H1 (cell line): ENCODE results near the gene MICU1. TPM values are rescaled to one million over a fixed set of nuclear protein-coding genes. Genes with fewer than 3 reads are reported as not detected.

Experiments
- CTCF ChIA-PET: fragments of 300-600 bp; sonication (Branson Sonifier 250); formaldehyde crosslinking; loops from one replicate; lab custom pipeline; 2021; ENCODE audit not compliant: partially characterized antibody; lab: Charles Lee
- POLR2A ChIA-PET: fragments of 300-600 bp; sonication (Branson Sonifier 250); formaldehyde crosslinking; loops from one replicate; lab custom pipeline; 2021; ENCODE audit warnings: inconsistent platforms; ENCODE audit not compliant: partially characterized antibody; lab: Charles Lee
- DNase-seq, 2 experiments: peaks; one replicate each; pipeline versions ENCODE4 v3.0.0 to v3.0.0-alpha.2; 2010 to 2022; ENCODE audit warnings: low spot score in 2 of 2, low read depth in 1 of 2, mixed read lengths in 1 of 2
- FAIRE-seq: peaks from 2 replicates; lab custom pipeline; 2011; peaks lifted over from hg19 to GRCh38; lab: Jason Lieb, UNC
- H2AFZ ChIP-seq: 2 replicates; pipeline ENCODE4 v1.8.1; 2012; ENCODE audit warnings: low read length, inconsistent platforms
- H2AK5ac ChIP-seq: 2 replicates; pipeline ENCODE4 v1.6.1; 2013; ENCODE audit warnings: low read depth, low read length
- H2BK120ac ChIP-seq: replicated peaks from 2 replicates; pipeline ENCODE3; 2013; ENCODE audit warnings: low read depth, low read length, inconsistent platforms
- H2BK12ac ChIP-seq: 2 replicates; pipeline ENCODE4 v1.6.1; 2013; ENCODE audit warnings: low read depth, low read length
- H2BK15ac ChIP-seq: 2 replicates; pipeline ENCODE4 v1.6.1; 2013; ENCODE audit warnings: low read length
- H2BK20ac ChIP-seq: 2 replicates; pipeline ENCODE4 v1.6.1; 2013; ENCODE audit warnings: low read length
- H2BK5ac ChIP-seq: 2 replicates; pipeline ENCODE4 v1.6.1; 2013; ENCODE audit warnings: low read depth, low read length
- H3K14ac ChIP-seq: 2 replicates; pipeline ENCODE4 v1.6.1; 2013; ENCODE audit warnings: inconsistent platforms; ENCODE audit not compliant: insufficient read length
- H3K18ac ChIP-seq: 2 replicates; pipeline ENCODE4 v1.6.1; 2013; ENCODE audit warnings: low read length; ENCODE audit errors: extremely low read depth
- H3K23ac ChIP-seq: 2 replicates; pipeline ENCODE4 v1.6.1; 2013; ENCODE audit warnings: inconsistent platforms; ENCODE audit not compliant: insufficient read length
- H3K23me2 ChIP-seq: 2 replicates; pipeline ENCODE4 v1.6.1; 2013; ENCODE audit warnings: low read depth, low read length
- H3K27ac ChIP-seq: 2 replicates; pipeline ENCODE4 v1.6.1; 2011; ENCODE audit warnings: low read depth, low read length, inconsistent platforms
- H3K27me3 ChIP-seq, 4 experiments: replicated peaks in 1 of 4; 1 replicate in 1 of 4; 2 replicates in 3 of 4; pipeline versions ENCODE4 v1.6.1 to v1.8.1; 2011 to 2013; ENCODE audit warnings: low read length in 3 of 4, mild to moderate bottlenecking in 3 of 4, inconsistent platforms in 2 of 4, mixed read lengths in 2 of 4, moderate library complexity in 1 of 4; ENCODE audit not compliant: control insufficient read depth in 3 of 4, insufficient read depth in 3 of 4; ENCODE audit errors: extremely low read depth in 1 of 4
- H3K36me3 ChIP-seq, 4 experiments: 2 replicates each; pipeline versions ENCODE4 v1.6.1 to v1.8.1; 2011 to 2013; ENCODE audit warnings: mild to moderate bottlenecking in 4 of 4, low read length in 3 of 4, moderate library complexity in 2 of 4, control low read depth in 1 of 4, inconsistent platforms in 1 of 4; ENCODE audit not compliant: insufficient read depth in 4 of 4, control insufficient read depth in 2 of 4
- H3K4ac ChIP-seq: replicated peaks from 2 replicates; pipeline ENCODE3; 2013; ENCODE audit warnings: low read length, low read depth, mixed read lengths, inconsistent platforms; ENCODE audit not compliant: insufficient read length
- H3K4me1 ChIP-seq, 4 experiments: replicated peaks in 1 of 4; 1 replicate in 1 of 4; 2 replicates in 3 of 4; pipeline versions ENCODE4 v1.6.1 to v1.8.1; 2011 to 2013; ENCODE audit warnings: low read length in 3 of 4, inconsistent platforms in 2 of 4, mixed read lengths in 1 of 4; ENCODE audit not compliant: insufficient read depth in 4 of 4, control insufficient read depth in 3 of 4
- H3K4me2 ChIP-seq, 2 experiments: 2 replicates each; pipeline versions ENCODE4 v1.6.1 to v1.8.1; 2011 to 2013; ENCODE audit warnings: low read depth in 2 of 2, low read length in 2 of 2, control low read depth in 1 of 2, inconsistent platforms in 1 of 2, mild to moderate bottlenecking in 1 of 2; ENCODE audit not compliant: insufficient read depth in 1 of 2
- H3K4me3 ChIP-seq, 4 experiments: fragments of 200-600, 300-600 bp in 1 of 4; sonication (generic), shearing (Covaris generic), sonication (Bioruptor Twin) in 1 of 4; 2 replicates each; pipeline versions ENCODE4 v1.5.1 to v1.8.1; 2011 to 2016; ENCODE audit warnings: low read length in 4 of 4, low read depth in 3 of 4, control low read depth in 2 of 4, inconsistent platforms in 2 of 4, mild to moderate bottlenecking in 2 of 4, mixed read lengths in 1 of 4, moderate library complexity in 1 of 4; ENCODE audit not compliant: insufficient read depth in 2 of 4; ENCODE audit errors: extremely low read depth in 1 of 4
- H3K56ac ChIP-seq: replicated peaks from 2 replicates; pipeline ENCODE3; 2013; ENCODE audit warnings: low read depth, mild to moderate bottlenecking, mixed read lengths, low read length, inconsistent platforms; ENCODE audit not compliant: insufficient read length
- H3K79me1 ChIP-seq: 2 replicates; pipeline ENCODE4 v1.6.1; 2013; ENCODE audit warnings: low read depth, low read length, control low read depth
- H3K79me2 ChIP-seq, 2 experiments: 2 replicates each; pipeline versions ENCODE4 v1.6.1 to v1.8.1; 2012 to 2013; ENCODE audit warnings: low read length in 2 of 2, mild to moderate bottlenecking in 2 of 2, inconsistent platforms in 1 of 2; ENCODE audit not compliant: insufficient read depth in 2 of 2, control insufficient read depth in 1 of 2
- H3K9ac ChIP-seq, 4 experiments: replicated peaks in 1 of 4; 1 replicate in 1 of 4; 2 replicates in 3 of 4; pipeline versions ENCODE4 v1.6.1 to v1.8.1; 2011 to 2013; ENCODE audit warnings: low read depth in 3 of 4, low read length in 3 of 4, control low read depth in 2 of 4, mild to moderate bottlenecking in 2 of 4, moderate library complexity in 2 of 4, inconsistent platforms in 1 of 4; ENCODE audit errors: extremely low read depth in 1 of 4
- H3K9me3 ChIP-seq, 2 experiments: 2 replicates each; pipeline versions ENCODE4 v1.6.1 to v1.8.1; 2012 to 2013; ENCODE audit warnings: mild to moderate bottlenecking in 2 of 2, moderate library complexity in 2 of 2, control low read depth in 1 of 2, inconsistent platforms in 1 of 2, low read depth in 1 of 2, low read length in 1 of 2, mixed read lengths in 1 of 2; ENCODE audit not compliant: insufficient read depth in 2 of 2
- H4K20me1 ChIP-seq, 2 experiments: replicated peaks in 1 of 2; 2 replicates each; pipeline versions ENCODE3 to v1.8.1; 2011 to 2013; ENCODE audit warnings: inconsistent platforms in 2 of 2, low read length in 2 of 2, mild to moderate bottlenecking in 1 of 2; ENCODE audit not compliant: insufficient read depth in 2 of 2, control insufficient read depth in 1 of 2
- H4K5ac ChIP-seq: 2 replicates; pipeline ENCODE4 v1.6.1; 2013; ENCODE audit warnings: low read length, low read depth, mixed read lengths, inconsistent platforms; ENCODE audit not compliant: insufficient read length
- H4K8ac ChIP-seq: 2 replicates; pipeline ENCODE4 v1.8.0; 2013; ENCODE audit warnings: mild to moderate bottlenecking, moderate library complexity, low read length, inconsistent platforms; ENCODE audit not compliant: insufficient read depth; ENCODE audit errors: extremely low read depth
- H4K91ac ChIP-seq: replicated peaks from 2 replicates; pipeline ENCODE3; 2013; ENCODE audit warnings: low read length, mixed read lengths, inconsistent platforms; ENCODE audit not compliant: insufficient read length
- BACH1 ChIP-seq: IDR thresholded peaks from 2 replicates; pipeline ENCODE4 v1.6.1; 2012; ENCODE audit warnings: low read length, improper control_type of control experiment
- CEBPB ChIP-seq: IDR thresholded peaks from 2 replicates; pipeline ENCODE4 v1.6.1; 2012; ENCODE audit warnings: low read depth, low read length
- WGBS, 2 experiments: shearing (Covaris generic) in 1 of 2; methylation state at CpG; one replicate each; pipeline versions ENCODE4 v1.1.6 to v1.1.7; 2013 to 2015; ENCODE audit warnings: low lambda C conversion rate in 2 of 2, mixed read lengths in 2 of 2, inconsistent platforms in 1 of 2, low coverage in 1 of 2, missing lambda C conversion rate in 1 of 2; ENCODE audit not compliant: insufficient replicate concordance in 2 of 2, insufficient coverage in 1 of 2, insufficient read length in 1 of 2; ENCODE audit errors: extremely low coverage in 1 of 2, missing lambda C conversion rate in 1 of 2; 5-methylcytosine and 5-hydroxymethylcytosine counted together
- polyA plus RNA-seq, 7 experiments: library from polyadenylated mRNA; depleted of rRNA in 3 of 7; stranded (reverse) in 5 of 7; unstranded in 2 of 7; fragments of >200 nt in 5 of 7; fragments of 200-250 nt in 2 of 7; gene quantifications; 1 replicate in 5 of 7; 2 replicates in 1 of 7; 4 replicates in 1 of 7; pipeline versions ENCODE4 v1.2.1 to v1.2.3, GENCODE V29; 2011 to 2013; ENCODE audit warnings: missing spikeins in 2 of 7, mixed read lengths in 2 of 7
- total RNA-seq: library from RNA; stranded (reverse); fragmentation: NEBNext Ultra II Directional; extraction: Animal tissue kit (Norgen Biotek cat#: 25700); gene quantifications from 2 replicates; pipeline ENCODE4 v1.2.1, GENCODE V29; 2021

MICU1 gene
- total and polyA plus RNA-seq, 2 of the 8 experiments (the other 6 are each of a cell fraction or from before 2014, with no cell fraction given): 18.0 to 36.7 TPM

- POLR2A ChIA-PET: interaction anchor here (0.6 to 1.2 kb wide), 2 partner anchors 13 to 15 kb away, joined by 3 read pairs; no protein-coding TSS in a partner anchor
- H3K4me2 ChIP-seq: no peak overlapping the region
- no peak overlapping the region for H2BK5ac ChIP-seq
- H2AFZ ChIP-seq: no peak overlapping the region
- no peaks in the 10 kb centered on the region for H3K9me3 ChIP-seq
- H4K91ac ChIP-seq: no peak overlapping the region
- no peak overlapping the region for H2BK120ac ChIP-seq
- no peaks in the 10 kb centered on the region for H3K4me1 ChIP-seq
- H3K56ac ChIP-seq: no peak overlapping the region
- no peak overlapping the region for H4K8ac ChIP-seq
- no peaks in the 10 kb centered on the region for H3K23me2 ChIP-seq
- H3K36me3 ChIP-seq: no peaks in the 10 kb centered on the region; a peak in 1 of 8 replicates
- no peak overlapping the region for H3K14ac ChIP-seq
- 0 out of 2 replicates have a peak, but pooled peaks cover 3% of the 10 kb centered on the region for H3K79me1 ChIP-seq
- H4K5ac ChIP-seq: no peak overlapping the region
- no peak for DNase-seq
- H2BK15ac ChIP-seq: no peak overlapping the region
- H2BK20ac ChIP-seq: no peak overlapping the region
- H3K27ac ChIP-seq: no peak overlapping the region
- WGBS, 2 experiments: 90% methylated on average over 5 of the region's 5 CpGs; no CpG with 5 or more reads in 1 of the 2 experiments
- CTCF ChIA-PET: interaction anchor here (0.9 kb wide), 1 partner anchor 237 kb away, joined by 3 read pairs; no protein-coding TSS in a partner anchor
- no peaks in the 10 kb centered on the region for H3K27me3 ChIP-seq
- H3K4ac ChIP-seq: no peak overlapping the region
- FAIRE-seq: no peak
- H3K23ac ChIP-seq: no peak overlapping the region
- TF ChIP-seq BACH1: no peak
- no peak for TF ChIP-seq CEBPB
- no peak overlapping the region for H2BK12ac ChIP-seq
- no peak overlapping the region for H3K9ac ChIP-seq
- no peak overlapping the region for H3K18ac ChIP-seq
- no peaks in the 10 kb centered on the region for H4K20me1 ChIP-seq
- no peak overlapping the region for H3K4me3 ChIP-seq
- H2AK5ac ChIP-seq: no peak overlapping the region
- H3K79me2 ChIP-seq: peaks cover 0 to 24% of the 10 kb centered on the region in 2 experiments; a peak in 3 of 4 replicates
These were observed 14.1 kb downstream of the MICU1 start for GRCh38 chr10:72611783-72612182.
